H1 (cell line): ENCODE measurements around the gene USF1. TPM values are rescaled to one million over a fixed set of nuclear protein-coding genes. Genes with fewer than 3 reads are reported as not detected.

Experiments
- CTCF ChIA-PET: fragments of 300-600 bp; sonication (Branson Sonifier 250); formaldehyde crosslinking; loops from one replicate; lab custom pipeline; 2021; ENCODE audit not compliant: partially characterized antibody; lab: Charles Lee
- POLR2A ChIA-PET: fragments of 300-600 bp; sonication (Branson Sonifier 250); formaldehyde crosslinking; loops from one replicate; lab custom pipeline; 2021; ENCODE audit warnings: inconsistent platforms; ENCODE audit not compliant: partially characterized antibody; lab: Charles Lee
- DNase-seq, 2 experiments: peaks; one replicate each; pipeline versions ENCODE4 v3.0.0 to v3.0.0-alpha.2; 2010 to 2022; ENCODE audit warnings: low spot score in 2 of 2, low read depth in 1 of 2, mixed read lengths in 1 of 2
- FAIRE-seq: peaks from 2 replicates; lab custom pipeline; 2011; peaks lifted over from hg19 to GRCh38; lab: Jason Lieb, UNC
- H2AFZ ChIP-seq: 2 replicates; pipeline ENCODE4 v1.8.1; 2012; ENCODE audit warnings: low read length, inconsistent platforms
- H2AK5ac ChIP-seq: 2 replicates; pipeline ENCODE4 v1.6.1; 2013; ENCODE audit warnings: low read depth, low read length
- H2BK120ac ChIP-seq: replicated peaks from 2 replicates; pipeline ENCODE3; 2013; ENCODE audit warnings: low read depth, low read length, inconsistent platforms
- H2BK12ac ChIP-seq: 2 replicates; pipeline ENCODE4 v1.6.1; 2013; ENCODE audit warnings: low read depth, low read length
- H2BK15ac ChIP-seq: 2 replicates; pipeline ENCODE4 v1.6.1; 2013; ENCODE audit warnings: low read length
- H2BK20ac ChIP-seq: 2 replicates; pipeline ENCODE4 v1.6.1; 2013; ENCODE audit warnings: low read length
- H2BK5ac ChIP-seq: 2 replicates; pipeline ENCODE4 v1.6.1; 2013; ENCODE audit warnings: low read depth, low read length
- H3K14ac ChIP-seq: 2 replicates; pipeline ENCODE4 v1.6.1; 2013; ENCODE audit warnings: inconsistent platforms; ENCODE audit not compliant: insufficient read length
- H3K18ac ChIP-seq: 2 replicates; pipeline ENCODE4 v1.6.1; 2013; ENCODE audit warnings: low read length; ENCODE audit errors: extremely low read depth
- H3K23ac ChIP-seq: 2 replicates; pipeline ENCODE4 v1.6.1; 2013; ENCODE audit warnings: inconsistent platforms; ENCODE audit not compliant: insufficient read length
- H3K23me2 ChIP-seq: 2 replicates; pipeline ENCODE4 v1.6.1; 2013; ENCODE audit warnings: low read depth, low read length
- H3K27ac ChIP-seq: 2 replicates; pipeline ENCODE4 v1.6.1; 2011; ENCODE audit warnings: low read depth, low read length, inconsistent platforms
- H3K27me3 ChIP-seq, 4 experiments: replicated peaks in 1 of 4; 1 replicate in 1 of 4; 2 replicates in 3 of 4; pipeline versions ENCODE4 v1.6.1 to v1.8.1; 2011 to 2013; ENCODE audit warnings: low read length in 3 of 4, mild to moderate bottlenecking in 3 of 4, inconsistent platforms in 2 of 4, mixed read lengths in 2 of 4, moderate library complexity in 1 of 4; ENCODE audit not compliant: control insufficient read depth in 3 of 4, insufficient read depth in 3 of 4; ENCODE audit errors: extremely low read depth in 1 of 4
- H3K36me3 ChIP-seq, 4 experiments: 2 replicates each; pipeline versions ENCODE4 v1.6.1 to v1.8.1; 2011 to 2013; ENCODE audit warnings: mild to moderate bottlenecking in 4 of 4, low read length in 3 of 4, moderate library complexity in 2 of 4, control low read depth in 1 of 4, inconsistent platforms in 1 of 4; ENCODE audit not compliant: insufficient read depth in 4 of 4, control insufficient read depth in 2 of 4
- H3K4ac ChIP-seq: replicated peaks from 2 replicates; pipeline ENCODE3; 2013; ENCODE audit warnings: low read length, low read depth, mixed read lengths, inconsistent platforms; ENCODE audit not compliant: insufficient read length
- H3K4me1 ChIP-seq, 4 experiments: replicated peaks in 1 of 4; 1 replicate in 1 of 4; 2 replicates in 3 of 4; pipeline versions ENCODE4 v1.6.1 to v1.8.1; 2011 to 2013; ENCODE audit warnings: low read length in 3 of 4, inconsistent platforms in 2 of 4, mixed read lengths in 1 of 4; ENCODE audit not compliant: insufficient read depth in 4 of 4, control insufficient read depth in 3 of 4
- H3K4me2 ChIP-seq, 2 experiments: 2 replicates each; pipeline versions ENCODE4 v1.6.1 to v1.8.1; 2011 to 2013; ENCODE audit warnings: low read depth in 2 of 2, low read length in 2 of 2, control low read depth in 1 of 2, inconsistent platforms in 1 of 2, mild to moderate bottlenecking in 1 of 2; ENCODE audit not compliant: insufficient read depth in 1 of 2
- H3K4me3 ChIP-seq, 4 experiments: fragments of 200-600, 300-600 bp in 1 of 4; sonication (generic), shearing (Covaris generic), sonication (Bioruptor Twin) in 1 of 4; 2 replicates each; pipeline versions ENCODE4 v1.5.1 to v1.8.1; 2011 to 2016; ENCODE audit warnings: low read length in 4 of 4, low read depth in 3 of 4, control low read depth in 2 of 4, inconsistent platforms in 2 of 4, mild to moderate bottlenecking in 2 of 4, mixed read lengths in 1 of 4, moderate library complexity in 1 of 4; ENCODE audit not compliant: insufficient read depth in 2 of 4; ENCODE audit errors: extremely low read depth in 1 of 4
- H3K56ac ChIP-seq: replicated peaks from 2 replicates; pipeline ENCODE3; 2013; ENCODE audit warnings: low read depth, mild to moderate bottlenecking, mixed read lengths, low read length, inconsistent platforms; ENCODE audit not compliant: insufficient read length
- H3K79me1 ChIP-seq: 2 replicates; pipeline ENCODE4 v1.6.1; 2013; ENCODE audit warnings: low read depth, low read length, control low read depth
- H3K79me2 ChIP-seq, 2 experiments: 2 replicates each; pipeline versions ENCODE4 v1.6.1 to v1.8.1; 2012 to 2013; ENCODE audit warnings: low read length in 2 of 2, mild to moderate bottlenecking in 2 of 2, inconsistent platforms in 1 of 2; ENCODE audit not compliant: insufficient read depth in 2 of 2, control insufficient read depth in 1 of 2
- H3K9ac ChIP-seq, 4 experiments: replicated peaks in 1 of 4; 1 replicate in 1 of 4; 2 replicates in 3 of 4; pipeline versions ENCODE4 v1.6.1 to v1.8.1; 2011 to 2013; ENCODE audit warnings: low read depth in 3 of 4, low read length in 3 of 4, control low read depth in 2 of 4, mild to moderate bottlenecking in 2 of 4, moderate library complexity in 2 of 4, inconsistent platforms in 1 of 4; ENCODE audit errors: extremely low read depth in 1 of 4
- H3K9me3 ChIP-seq, 2 experiments: 2 replicates each; pipeline versions ENCODE4 v1.6.1 to v1.8.1; 2012 to 2013; ENCODE audit warnings: mild to moderate bottlenecking in 2 of 2, moderate library complexity in 2 of 2, control low read depth in 1 of 2, inconsistent platforms in 1 of 2, low read depth in 1 of 2, low read length in 1 of 2, mixed read lengths in 1 of 2; ENCODE audit not compliant: insufficient read depth in 2 of 2
- H4K20me1 ChIP-seq, 2 experiments: replicated peaks in 1 of 2; 2 replicates each; pipeline versions ENCODE3 to v1.8.1; 2011 to 2013; ENCODE audit warnings: inconsistent platforms in 2 of 2, low read length in 2 of 2, mild to moderate bottlenecking in 1 of 2; ENCODE audit not compliant: insufficient read depth in 2 of 2, control insufficient read depth in 1 of 2
- H4K5ac ChIP-seq: 2 replicates; pipeline ENCODE4 v1.6.1; 2013; ENCODE audit warnings: low read length, low read depth, mixed read lengths, inconsistent platforms; ENCODE audit not compliant: insufficient read length
- H4K8ac ChIP-seq: 2 replicates; pipeline ENCODE4 v1.8.0; 2013; ENCODE audit warnings: mild to moderate bottlenecking, moderate library complexity, low read length, inconsistent platforms; ENCODE audit not compliant: insufficient read depth; ENCODE audit errors: extremely low read depth
- H4K91ac ChIP-seq: replicated peaks from 2 replicates; pipeline ENCODE3; 2013; ENCODE audit warnings: low read length, mixed read lengths, inconsistent platforms; ENCODE audit not compliant: insufficient read length
- BCL11A ChIP-seq, 2 experiments: IDR thresholded peaks; one replicate each; pipeline ENCODE4 v1.6.1; 2011; ENCODE audit warnings: low read depth in 2 of 2, low read length in 2 of 2, mild to moderate bottlenecking in 2 of 2
- CEBPB ChIP-seq: IDR thresholded peaks from 2 replicates; pipeline ENCODE4 v1.6.1; 2012; ENCODE audit warnings: low read depth, low read length
- CHD2 ChIP-seq: IDR thresholded peaks from 2 replicates; pipeline ENCODE4 v1.6.1; 2012; ENCODE audit warnings: low read length, improper control_type of control experiment
- GABPA ChIP-seq: IDR thresholded peaks from 2 replicates; pipeline ENCODE4 v1.6.1; 2011; ENCODE audit warnings: mild to moderate bottlenecking, low read length, moderate library complexity, borderline replicate concordance; ENCODE audit not compliant: insufficient read depth
- HDAC2 ChIP-seq, 2 experiments: fragments of 300-600 bp in 1 of 2; sonication (generic) in 1 of 2; IDR thresholded peaks; 2 replicates each; pipeline ENCODE4 v1.6.1; 2011 to 2012; ENCODE audit warnings: low read depth in 2 of 2, low read length in 2 of 2, mild to moderate bottlenecking in 2 of 2, moderate library complexity in 2 of 2, borderline replicate concordance in 1 of 2, inconsistent platforms in 1 of 2
- MAFK ChIP-seq: IDR thresholded peaks from 2 replicates; pipeline ENCODE4 v1.6.1; 2012; ENCODE audit warnings: low read depth, mild to moderate bottlenecking, improper control_type of control experiment, low read length
- NANOG ChIP-seq: IDR thresholded peaks from 2 replicates; pipeline ENCODE4 v1.6.1; 2011; ENCODE audit warnings: low read length, low read depth, mild to moderate bottlenecking, inconsistent platforms; ENCODE audit not compliant: insufficient read depth, poor library complexity, severe bottlenecking
- POLR2AphosphoS5 ChIP-seq: IDR thresholded peaks from 2 replicates; pipeline ENCODE4 v1.6.1; 2011; ENCODE audit warnings: low read depth, low read length
- SP2 ChIP-seq: IDR thresholded peaks from 2 replicates; pipeline ENCODE4 v1.6.1; 2012; ENCODE audit warnings: mild to moderate bottlenecking, low read length, inconsistent platforms
- TAF1 ChIP-seq: IDR thresholded peaks from 2 replicates; pipeline ENCODE4 v1.6.1; 2011; ENCODE audit warnings: mild to moderate bottlenecking, low read depth, low read length
- WGBS, 2 experiments: shearing (Covaris generic) in 1 of 2; methylation state at CpG; one replicate each; pipeline versions ENCODE4 v1.1.6 to v1.1.7; 2013 to 2015; ENCODE audit warnings: low lambda C conversion rate in 2 of 2, mixed read lengths in 2 of 2, inconsistent platforms in 1 of 2, low coverage in 1 of 2, missing lambda C conversion rate in 1 of 2; ENCODE audit not compliant: insufficient replicate concordance in 2 of 2, insufficient coverage in 1 of 2, insufficient read length in 1 of 2; ENCODE audit errors: extremely low coverage in 1 of 2, missing lambda C conversion rate in 1 of 2; 5-methylcytosine and 5-hydroxymethylcytosine counted together
- polyA plus RNA-seq, 7 experiments: library from polyadenylated mRNA; depleted of rRNA in 3 of 7; stranded (reverse) in 5 of 7; unstranded in 2 of 7; fragments of >200 nt in 5 of 7; fragments of 200-250 nt in 2 of 7; gene quantifications; 1 replicate in 5 of 7; 2 replicates in 1 of 7; 4 replicates in 1 of 7; pipeline versions ENCODE4 v1.2.1 to v1.2.3, GENCODE V29; 2011 to 2013; ENCODE audit warnings: missing spikeins in 2 of 7, mixed read lengths in 2 of 7
- total RNA-seq: library from RNA; stranded (reverse); fragmentation: NEBNext Ultra II Directional; extraction: Animal tissue kit (Norgen Biotek cat#: 25700); gene quantifications from 2 replicates; pipeline ENCODE4 v1.2.1, GENCODE V29; 2021
- TF ChIP-seq, protein P1 (sequence below), 3 experiments: IDR thresholded peaks; 1 replicate in 2 of 3; 2 replicates in 1 of 3; pipeline versions ENCODE4 v1.5.1 to v1.6.1; 2011; ENCODE audit warnings: low read length in 3 of 3, mild to moderate bottlenecking in 3 of 3, inconsistent platforms in 2 of 3, low read depth in 1 of 3, moderate library complexity in 1 of 3; ENCODE audit not compliant: insufficient read depth in 1 of 3; ENCODE audit errors: control extremely low read depth in 1 of 3

USF1 gene
- total and polyA plus RNA-seq, 2 of the 8 experiments (the other 6 are each of a cell fraction or from before 2014, with no cell fraction given) = 45.7 to 68.9 TPM

- Histone ChIP-seq H3K79me1 (no peaks in the 10 kb centered on the region), H3K79me2 (no peaks in the 10 kb centered on the region), H3K23me2 (peaks cover 2% of the 10 kb centered on the region; the same call in 1 of the 2 replicates), H4K91ac (no peak overlapping the region), H3K4me3 (no peak overlapping the region), H3K27me3 (no peaks in the 10 kb centered on the region), H3K14ac (no peak overlapping the region), H2AFZ (no peak overlapping the region), H2BK15ac (0 out of 2 replicates have a peak overlapping the region, but pooled peaks have one; percentile 31), H4K20me1 (no peaks in the 10 kb centered on the region), H2AK5ac (no peak overlapping the region), H3K23ac (no peak overlapping the region), H3K4me2 (no peak overlapping the region), H3K36me3 (no peaks in the 10 kb centered on the region), H3K4ac (no peak overlapping the region), H4K5ac (no peak overlapping the region), H2BK5ac (no peak overlapping the region), H3K4me1 (peaks cover 0 to 6% (median 0%) of the 10 kb centered on the region in 4 experiments; a peak in 3 of 7 replicates), H3K56ac (no peak overlapping the region), H4K8ac (no peak overlapping the region), H2BK120ac (no peak overlapping the region), H3K9ac (no peak overlapping the region), H3K27ac (no peak overlapping the region), H2BK12ac (no peak overlapping the region), H3K18ac (no peak overlapping the region), H2BK20ac (no peak overlapping the region), H3K9me3 (no peaks in the 10 kb centered on the region)
- FAIRE-seq (no peak), DNase-seq (no peak)
- 90% methylated on average over 5 of the region's 5 CpGs; no CpG with 5 or more reads in 1 of the 2 experiments for WGBS, 2 experiments
- ChIA-PET POLR2A (interaction anchor here (1.6 kb wide), 1 partner anchor 43 kb away, joined by 5 read pairs; the partner anchor contains the start of gene DEDD), CTCF (interaction anchor here (1.2 to 11.9 kb wide), 4 partner anchors 8 to 49 kb away, joined by 3 to 156 read pairs (median 49); partner anchors contain the start of genes ARHGAP30 and KLHDC9)
- TF ChIP-seq BCL11A (IDR thresholded peaks at IDR 0.05; ENCODE audit: low read depth in 2 of 2, low read length in 2 of 2) (no peak), SP2 (no peak), CEBPB (no peak), HDAC2 (IDR thresholded peaks at IDR 0.05; ENCODE audit: borderline replicate concordance in 1 of 2, low read depth in 2 of 2, low read length in 2 of 2) (no peak), CHD2 (no peak), MAFK (no peak), GABPA (no peak), TAF1 (no peak), NANOG (no peak), POLR2AphosphoS5 (no peak)
- TF ChIP-seq, protein P1, sequence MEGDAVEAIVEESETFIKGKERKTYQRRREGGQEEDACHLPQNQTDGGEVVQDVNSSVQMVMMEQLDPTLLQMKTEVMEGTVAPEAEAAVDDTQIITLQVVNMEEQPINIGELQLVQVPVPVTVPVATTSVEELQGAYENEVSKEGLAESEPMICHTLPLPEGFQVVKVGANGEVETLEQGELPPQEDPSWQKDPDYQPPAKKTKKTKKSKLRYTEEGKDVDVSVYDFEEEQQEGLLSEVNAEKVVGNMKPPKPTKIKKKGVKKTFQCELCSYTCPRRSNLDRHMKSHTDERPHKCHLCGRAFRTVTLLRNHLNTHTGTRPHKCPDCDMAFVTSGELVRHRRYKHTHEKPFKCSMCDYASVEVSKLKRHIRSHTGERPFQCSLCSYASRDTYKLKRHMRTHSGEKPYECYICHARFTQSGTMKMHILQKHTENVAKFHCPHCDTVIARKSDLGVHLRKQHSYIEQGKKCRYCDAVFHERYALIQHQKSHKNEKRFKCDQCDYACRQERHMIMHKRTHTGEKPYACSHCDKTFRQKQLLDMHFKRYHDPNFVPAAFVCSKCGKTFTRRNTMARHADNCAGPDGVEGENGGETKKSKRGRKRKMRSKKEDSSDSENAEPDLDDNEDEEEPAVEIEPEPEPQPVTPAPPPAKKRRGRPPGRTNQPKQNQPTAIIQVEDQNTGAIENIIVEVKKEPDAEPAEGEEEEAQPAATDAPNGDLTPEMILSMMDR (IDR thresholded peaks at IDR 0.05; ENCODE audit: control extremely low read depth in 1 of 3, insufficient read depth in 1 of 3, low read depth in 1 of 3, low read length in 3 of 3) = no peak
Observed at GRCh38 chr1:161089938-161090337, 44.2 kb upstream of the USF1 start.
